ENCODE results near the gene PLEKHG4B.

PLEKHG4B gene

DNA sequence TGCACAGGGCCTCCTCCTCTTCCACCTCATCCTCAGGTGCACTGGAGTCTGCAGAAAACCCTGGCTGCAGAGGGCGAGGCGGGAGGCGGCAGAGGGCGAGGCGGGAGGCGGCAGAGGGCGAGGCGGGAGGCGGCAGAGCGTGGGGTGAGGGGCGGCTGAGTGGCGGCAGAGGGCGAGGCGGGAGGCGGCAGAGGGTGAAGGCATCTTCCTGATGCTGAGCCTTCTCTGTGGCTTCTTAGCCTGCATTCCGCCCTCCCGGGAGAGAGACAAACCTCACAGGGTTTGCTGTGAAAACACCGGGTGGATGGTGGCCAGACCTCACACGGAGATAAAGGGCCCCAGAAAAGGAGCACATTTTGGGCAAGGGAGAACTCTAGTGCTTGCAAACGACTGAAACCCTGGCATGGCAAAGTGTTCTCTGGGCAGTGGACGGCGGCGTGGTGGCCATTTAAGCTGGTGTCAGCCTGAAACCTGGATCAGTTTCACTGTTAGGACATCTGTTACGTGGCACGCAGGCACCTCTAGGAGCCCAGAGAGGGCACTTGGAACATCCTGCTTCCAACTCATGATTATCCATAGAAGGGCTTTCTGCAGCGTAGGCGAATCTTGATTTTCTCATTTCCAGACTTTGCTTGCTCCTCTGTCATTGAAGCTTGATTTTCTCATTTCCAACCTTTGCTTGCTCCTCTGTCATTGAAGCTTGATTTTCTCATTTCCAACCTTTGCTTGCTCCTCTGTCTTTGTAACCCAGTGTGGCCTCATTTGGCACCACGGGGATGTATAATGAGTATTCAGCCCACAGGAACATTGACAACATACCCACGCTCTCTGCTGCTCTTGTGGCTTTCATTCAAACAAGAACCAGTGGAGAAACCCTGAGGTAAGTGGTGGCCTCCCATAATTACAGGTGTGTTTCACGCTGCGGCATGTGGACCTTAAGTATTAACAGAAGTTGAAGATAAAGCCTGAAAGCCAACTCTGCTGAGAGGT is 16.3 kb upstream of the PLEKHG4B start:
- Histone ChIP-seq H3K36me3 (no peaks in the 10 kb centered on the region), H3K9me3 (no peaks in the 10 kb centered on the region), H3K4me1 (no peaks in the 10 kb centered on the region), H3K4me3 (ENCODE audit: low read depth, low read length) (no peak overlapping the region), H3K27me3 (peaks cover 63% of the 10 kb centered on the region)
- DNase-seq, result no peak
- TF ChIP-seq, protein P1, sequence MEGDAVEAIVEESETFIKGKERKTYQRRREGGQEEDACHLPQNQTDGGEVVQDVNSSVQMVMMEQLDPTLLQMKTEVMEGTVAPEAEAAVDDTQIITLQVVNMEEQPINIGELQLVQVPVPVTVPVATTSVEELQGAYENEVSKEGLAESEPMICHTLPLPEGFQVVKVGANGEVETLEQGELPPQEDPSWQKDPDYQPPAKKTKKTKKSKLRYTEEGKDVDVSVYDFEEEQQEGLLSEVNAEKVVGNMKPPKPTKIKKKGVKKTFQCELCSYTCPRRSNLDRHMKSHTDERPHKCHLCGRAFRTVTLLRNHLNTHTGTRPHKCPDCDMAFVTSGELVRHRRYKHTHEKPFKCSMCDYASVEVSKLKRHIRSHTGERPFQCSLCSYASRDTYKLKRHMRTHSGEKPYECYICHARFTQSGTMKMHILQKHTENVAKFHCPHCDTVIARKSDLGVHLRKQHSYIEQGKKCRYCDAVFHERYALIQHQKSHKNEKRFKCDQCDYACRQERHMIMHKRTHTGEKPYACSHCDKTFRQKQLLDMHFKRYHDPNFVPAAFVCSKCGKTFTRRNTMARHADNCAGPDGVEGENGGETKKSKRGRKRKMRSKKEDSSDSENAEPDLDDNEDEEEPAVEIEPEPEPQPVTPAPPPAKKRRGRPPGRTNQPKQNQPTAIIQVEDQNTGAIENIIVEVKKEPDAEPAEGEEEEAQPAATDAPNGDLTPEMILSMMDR (IDR thresholded peaks at IDR 0.05; ENCODE audit: low read depth, low read length), result no peak

DNA sequence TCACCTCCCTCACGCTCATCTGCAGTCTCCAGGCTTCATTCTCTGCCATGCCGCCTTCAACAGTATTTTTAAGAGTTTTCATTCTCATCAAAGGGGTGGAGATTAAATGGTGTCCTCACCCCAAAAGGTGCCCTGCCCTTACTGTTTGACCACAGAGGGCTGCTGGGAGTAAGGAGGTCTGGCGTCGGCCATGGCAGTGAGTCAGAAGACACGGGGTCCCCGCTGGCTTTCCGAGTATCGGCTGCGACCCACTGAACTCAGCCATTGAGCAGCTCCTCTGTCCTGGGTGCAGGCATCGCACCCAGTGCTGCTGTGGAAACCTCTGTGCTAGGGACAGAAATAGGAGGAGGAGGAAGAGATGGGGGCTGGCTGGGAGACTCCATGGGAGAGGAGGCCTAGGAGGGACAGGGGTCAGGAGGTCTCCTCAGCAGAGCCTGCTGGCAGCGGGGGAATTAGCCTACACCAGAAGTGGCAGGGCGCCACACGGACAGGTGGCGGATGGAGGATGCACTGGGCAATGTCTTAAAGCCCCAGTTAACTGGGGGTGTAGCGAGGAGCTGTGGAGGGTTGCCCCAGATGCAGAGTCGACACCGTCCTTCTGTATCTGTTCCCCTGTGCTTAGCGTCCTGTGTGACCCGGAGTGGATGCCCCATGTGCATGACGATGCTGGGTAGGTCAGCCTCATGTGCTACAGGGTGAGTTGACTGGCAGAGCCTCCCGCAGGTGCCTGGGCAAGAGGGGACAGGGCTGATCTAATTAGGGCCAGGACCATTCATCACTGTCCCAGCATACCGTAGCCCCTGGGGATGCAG is 15.4 kb upstream of the PLEKHG4B start:
- no peaks in the 10 kb centered on the region for H3K4me1 ChIP-seq
- DNase-seq, result no peak
- TF ChIP-seq, protein P1 (IDR thresholded peaks at IDR 0.05; ENCODE audit: low read depth, low read length), result no peak
- no peak overlapping the region for H3K4me3 ChIP-seq (ENCODE audit: low read depth, low read length)
- no peaks in the 10 kb centered on the region for H3K9me3 ChIP-seq
- H3K36me3 ChIP-seq, result no peaks in the 10 kb centered on the region
- H3K27me3 ChIP-seq, result peaks cover 57% of the 10 kb centered on the region

DNA sequence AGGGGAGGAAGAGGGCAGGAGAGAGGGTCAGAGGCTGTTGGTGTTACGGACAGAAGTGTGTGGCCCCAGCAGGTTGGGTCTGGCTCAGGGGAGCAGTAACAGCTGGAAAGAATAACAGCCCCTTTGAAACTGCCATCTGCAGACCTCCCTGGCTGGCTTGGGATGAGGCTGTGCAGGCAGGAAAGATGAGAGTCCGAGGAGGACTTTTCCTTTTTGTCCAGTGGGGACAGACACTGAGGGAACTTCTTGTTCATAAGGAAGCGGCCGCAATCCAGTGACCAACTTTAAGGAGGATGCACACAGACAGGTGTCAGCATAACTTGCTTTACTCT is 14.8 kb upstream of the PLEKHG4B start:
- TF ChIP-seq, protein P1 (IDR thresholded peaks at IDR 0.05; ENCODE audit: low read depth, low read length), result no peak
- DNase-seq, result no peak
- no peaks in the 10 kb centered on the region for H3K9me3 ChIP-seq
- no peak overlapping the region for H3K4me3 ChIP-seq (ENCODE audit: low read depth, low read length)
- H3K36me3 ChIP-seq, result no peaks in the 10 kb centered on the region
- peaks cover 51% of the 10 kb centered on the region for H3K27me3 ChIP-seq
- no peaks in the 10 kb centered on the region for H3K4me1 ChIP-seq

DNA sequence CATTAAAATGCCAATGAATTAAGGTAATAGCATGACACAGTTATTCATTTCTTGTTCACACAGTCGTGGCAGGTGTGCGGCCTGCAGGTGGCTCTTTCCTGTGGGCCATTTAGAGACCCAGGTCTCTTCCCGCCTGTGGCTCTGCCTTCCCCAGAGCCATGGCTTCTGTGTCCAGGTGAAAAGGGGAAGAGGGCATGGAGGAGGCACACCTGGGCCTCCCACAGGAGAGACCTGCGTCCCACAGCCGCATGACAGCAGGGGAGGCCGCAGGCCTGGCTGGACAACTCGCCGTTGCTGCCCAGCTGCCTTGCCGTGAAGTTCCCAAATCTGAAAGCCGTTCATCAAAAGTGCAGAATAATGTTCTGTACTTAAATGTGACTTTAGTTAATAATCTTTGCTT is 14.4 kb upstream of the PLEKHG4B start:
- Histone ChIP-seq H3K9me3 (no peaks in the 10 kb centered on the region), H3K4me1 (no peaks in the 10 kb centered on the region), H3K27me3 (peaks cover 48% of the 10 kb centered on the region), H3K36me3 (no peaks in the 10 kb centered on the region), H3K4me3 (ENCODE audit: low read depth, low read length) (no peak overlapping the region)
- no peak for DNase-seq
- TF ChIP-seq, protein P1 (IDR thresholded peaks at IDR 0.05; ENCODE audit: low read depth, low read length), result no peak

DNA sequence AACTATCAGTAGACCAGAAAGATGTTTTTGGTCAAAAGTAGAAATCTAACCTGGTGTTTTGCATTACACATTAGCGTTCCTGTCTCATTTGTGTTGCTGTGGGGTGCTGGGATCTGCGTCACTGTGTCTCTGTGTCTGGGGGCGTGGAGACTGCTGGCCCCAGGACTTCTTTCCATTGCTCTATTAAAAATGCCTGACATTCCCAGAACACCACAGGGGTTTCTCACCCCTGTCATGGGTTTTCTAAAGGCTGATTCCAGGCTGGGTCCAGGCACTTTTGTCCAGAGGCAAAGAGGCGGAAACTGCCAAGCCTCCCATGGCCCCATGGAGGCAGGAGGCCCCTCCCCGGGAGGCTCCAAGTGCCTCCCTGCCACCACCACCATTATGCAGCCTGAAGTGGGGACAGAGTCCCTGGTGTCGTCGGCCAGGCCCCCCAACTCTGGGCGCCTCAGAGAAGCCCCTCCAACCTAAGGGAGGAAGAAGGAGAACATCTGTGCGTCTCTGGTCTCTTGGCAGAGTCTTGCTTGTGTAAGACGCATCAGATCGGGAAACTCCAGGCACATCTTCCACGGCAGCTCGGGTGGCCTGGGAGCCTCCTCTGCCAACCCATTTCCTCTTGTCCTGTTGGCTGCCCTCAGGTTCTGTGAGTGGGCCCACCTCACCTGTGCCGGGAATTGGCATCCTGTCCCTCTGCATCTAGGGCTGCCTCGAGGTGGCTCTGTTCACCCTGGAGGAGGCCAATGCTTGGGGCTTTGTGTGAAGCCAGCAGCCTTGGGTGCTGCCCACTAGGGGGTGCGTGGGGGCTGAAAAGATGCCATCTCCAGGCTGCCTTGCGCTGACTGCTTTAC is 13.8 kb upstream of the PLEKHG4B start:
- peak; percentile 50 for DNase-seq
- TF ChIP-seq, protein P1 (IDR thresholded peaks at IDR 0.05; ENCODE audit: low read depth, low read length), result peak; percentile 55
- no peaks in the 10 kb centered on the region for H3K4me1 ChIP-seq

More for the DNA sequence above, 13.8 kb upstream of the PLEKHG4B start:
- H3K27me3 ChIP-seq, result peaks cover 48% of the 10 kb centered on the region
- H3K9me3 ChIP-seq, result no peaks in the 10 kb centered on the region
- H3K4me3 ChIP-seq (ENCODE audit: low read depth, low read length), result no peak overlapping the region
- H3K36me3 ChIP-seq, result no peaks in the 10 kb centered on the region
